Germinal center (tissue), 1 donor: ENCODE results near the gene TMEM238.
"Not testable (repeated sequence)": the region's sequence is repeated elsewhere in the genome, so short reads cannot be mapped to it uniquely, and the experiment has no call there.

Experiments
- DNase-seq: peaks from one replicate; pipeline ENCODE4 v3.0.0; 2012; ENCODE audit warnings: mixed read lengths, low spot score

TMEM238 gene

GRCh38 chr19:55339889-55340783 lies 44.0 kb downstream of the TMEM238 start:
- no peak for DNase-seq

- peak; percentile 99 for DNase-seq
Measured at GRCh38 chr19:55339105-55339888, 44.8 kb downstream of the TMEM238 start, which contains the start of gene KMT5C. TSS of gene KMT5C (plus strand) at chr19:55339876. CDS start at chr19:55341937, 2,061 bp downstream.

- DNase-seq, result no peak
Measured at GRCh38 chr19:55336101-55336500, 48.0 kb downstream of the TMEM238 start.

GRCh38 chr19:55333870-55334269 lies 50.2 kb downstream of the TMEM238 start:
- no peak for DNase-seq

- not testable (repeated sequence) for DNase-seq
Measured at GRCh38 chr19:55329791-55330190, 54.3 kb downstream of the TMEM238 start.
